ENCODE results near the gene PRKACG. TPM values are rescaled to one million over a fixed set of nuclear protein-coding genes. Genes with fewer than 3 reads are reported as not detected.

PRKACG gene
- total RNA-seq, 1 donor from 2014 or later: not detected

DNA sequence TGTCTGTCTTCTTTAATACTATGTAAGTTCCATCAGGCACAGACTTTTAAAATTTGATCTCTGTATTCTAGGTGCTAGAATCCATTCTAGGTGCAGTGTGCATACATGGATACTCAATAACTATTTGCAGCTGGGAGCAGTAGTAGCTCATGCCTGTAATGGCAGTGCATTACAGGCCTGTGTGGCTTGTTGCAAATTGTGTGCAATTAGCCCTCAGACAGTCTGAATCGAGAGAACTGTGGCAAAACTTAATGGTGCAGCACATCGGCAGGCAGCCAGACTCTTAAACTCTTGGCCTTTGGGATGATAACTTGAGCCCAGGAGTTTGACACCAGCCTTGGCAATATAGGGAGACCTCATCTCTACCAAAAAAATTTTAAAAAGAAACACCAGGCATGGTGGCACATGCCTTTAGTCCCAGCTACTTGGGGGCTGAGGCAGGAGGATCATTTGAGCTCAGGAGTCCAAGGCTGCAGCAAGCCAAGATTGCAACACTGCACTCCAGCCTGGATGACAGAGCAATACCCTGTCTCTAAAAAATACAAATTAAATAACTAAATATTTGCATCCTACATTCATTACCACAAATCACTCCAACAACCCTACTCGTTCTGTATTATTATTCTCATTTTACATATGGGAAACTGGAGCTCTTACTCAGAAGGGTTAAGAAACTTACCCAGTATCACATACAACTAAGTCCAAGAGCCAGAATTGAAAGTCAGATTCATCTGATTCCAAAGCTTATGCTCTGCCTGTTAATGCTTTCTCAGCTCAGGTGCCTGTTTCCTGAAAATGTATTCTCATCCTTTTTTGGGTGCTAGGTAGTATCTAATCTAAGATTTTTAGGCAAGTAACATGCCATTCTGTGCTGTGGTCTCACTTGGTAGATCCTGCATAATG lies 30.1 kb downstream of the PRKACG start:
- DNase-seq (ENCODE audit: low spot score): no peak

- no peak for DNase-seq (ENCODE audit: low spot score)
Measured at GRCh38 chr9:68983008-68983411, 30.9 kb downstream of the PRKACG start.

DNA sequence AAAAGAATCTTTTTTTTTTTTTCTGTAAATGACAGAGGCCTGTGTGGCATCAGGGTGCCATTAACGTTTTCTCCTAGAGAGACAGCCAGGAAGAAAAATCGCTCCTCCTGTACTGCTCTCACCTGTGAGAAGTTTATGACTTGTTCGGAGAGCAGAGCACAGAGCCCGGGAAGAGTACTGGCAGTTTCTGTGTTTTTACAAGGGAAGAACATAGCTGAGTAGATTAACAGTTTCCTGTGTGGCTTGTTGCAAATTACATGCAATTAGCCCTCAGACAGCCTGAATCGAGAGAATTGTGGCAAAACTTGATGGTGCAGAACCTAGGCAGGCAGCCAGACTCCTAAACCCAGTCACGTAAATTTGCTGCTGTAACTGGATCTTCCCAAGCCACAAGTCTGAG lies 32.1 kb downstream of the PRKACG start:
- DNase-seq (ENCODE audit: low spot score): no peak

DNA sequence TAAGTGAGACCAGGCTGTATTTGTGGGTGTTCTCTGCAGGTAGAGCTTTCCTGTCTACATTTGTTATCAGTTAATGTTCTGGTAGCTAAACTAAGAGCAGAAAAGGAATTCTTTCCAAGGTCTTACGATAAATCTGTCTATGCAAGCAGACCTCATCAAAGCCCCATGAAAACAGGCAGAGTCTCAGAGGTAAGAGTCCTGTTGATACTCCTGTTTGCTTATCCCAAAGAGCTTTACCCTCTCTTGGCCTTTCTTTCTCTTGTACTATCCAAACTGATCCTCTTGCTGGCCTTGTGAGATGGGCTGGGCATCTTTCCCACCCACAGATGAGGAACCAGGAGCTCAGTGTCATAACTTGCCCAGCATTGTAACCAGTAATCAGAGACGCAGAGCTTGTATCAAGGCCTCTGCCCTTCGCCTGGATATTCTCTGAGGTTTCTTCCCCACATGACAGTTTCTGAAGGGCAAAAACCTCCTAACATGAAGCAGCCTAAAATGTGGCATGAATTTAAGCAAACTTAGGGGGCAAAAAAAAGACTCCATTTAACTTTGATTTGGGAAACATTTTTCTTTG lies 33.5 kb downstream of the PRKACG start:
- DNase-seq (ENCODE audit: low spot score): no peak

GRCh38 chr9:68979538-68980314 lies 34.2 kb downstream of the PRKACG start:
- DNase-seq (ENCODE audit: low spot score): no peak

DNA sequence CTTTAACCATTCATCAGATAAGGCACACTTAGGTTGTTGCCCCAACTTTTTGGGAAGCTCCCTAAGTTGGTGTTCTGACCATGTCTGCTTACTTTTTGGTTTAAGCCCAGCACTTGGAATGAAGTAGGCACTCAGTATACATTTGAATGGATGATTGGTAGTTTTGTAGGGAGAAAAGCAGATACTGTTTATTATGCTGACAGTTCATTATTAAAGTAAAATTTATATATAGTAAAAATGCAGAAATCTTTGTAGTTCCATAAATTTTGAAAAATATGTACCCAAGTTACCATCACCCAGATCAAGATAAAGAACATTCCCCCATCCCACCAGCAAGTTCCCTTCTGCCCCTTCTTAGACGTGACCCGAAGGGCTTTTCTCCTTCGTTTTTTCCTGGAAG lies 35.4 kb downstream of the PRKACG start:
- no peak for DNase-seq (ENCODE audit: low spot score)

DNA sequence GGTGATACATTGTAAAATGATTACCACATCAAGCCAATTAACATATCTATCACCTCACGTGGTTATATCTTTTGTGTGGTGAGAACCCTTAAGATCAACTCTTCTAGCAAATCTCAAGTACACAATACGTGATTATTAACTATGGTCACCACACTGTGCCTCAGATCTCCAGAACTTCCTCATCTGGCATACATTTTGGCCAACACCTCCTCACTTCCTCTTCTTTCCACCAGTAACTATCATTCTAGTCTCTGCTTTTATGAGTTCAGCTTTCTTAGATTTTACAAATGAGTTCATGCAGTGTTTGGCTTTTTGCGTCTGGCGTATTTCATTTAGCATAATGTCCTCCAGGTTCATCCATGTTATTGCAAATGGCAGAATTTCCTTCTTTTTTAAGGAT lies 35.8 kb downstream of the PRKACG start:
- no peak for DNase-seq (ENCODE audit: low spot score)

DNA sequence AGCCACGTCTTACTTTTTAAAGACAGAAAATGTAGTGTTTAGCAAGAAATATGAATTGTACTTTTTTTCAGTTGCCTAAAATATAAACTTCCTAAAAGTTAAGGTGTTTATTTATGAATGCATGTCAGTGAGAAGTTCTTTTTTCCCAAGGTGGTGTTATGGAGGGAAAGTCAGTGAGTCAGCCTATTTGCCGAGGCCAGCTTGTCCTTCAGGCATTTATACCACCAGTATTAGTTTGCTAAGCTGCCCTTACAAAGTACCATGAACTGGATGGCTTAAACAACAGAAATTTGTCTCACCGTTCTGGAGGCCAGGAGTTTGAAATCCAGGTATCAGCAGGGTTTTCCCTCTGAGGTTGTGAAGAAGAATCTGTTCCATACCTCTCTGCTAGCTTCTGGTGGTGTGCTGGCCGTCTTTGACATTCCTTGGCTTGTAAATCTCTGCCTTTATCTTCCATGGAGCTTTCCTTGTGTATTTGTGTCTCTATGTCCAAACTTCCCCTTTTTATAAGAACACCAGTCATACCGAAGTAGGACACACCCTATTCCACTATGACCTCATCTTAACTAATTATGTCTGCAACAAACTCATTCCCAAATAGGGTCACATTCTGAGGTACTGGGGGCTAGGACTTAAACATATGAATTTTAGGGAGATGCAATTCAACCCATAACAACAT lies 38.4 kb downstream of the PRKACG start:
- no peak for DNase-seq (ENCODE audit: low spot score)

GRCh38 chr9:68974901-68975300 lies 39.0 kb downstream of the PRKACG start:
- DNase-seq (ENCODE audit: low spot score): no peak

DNA sequence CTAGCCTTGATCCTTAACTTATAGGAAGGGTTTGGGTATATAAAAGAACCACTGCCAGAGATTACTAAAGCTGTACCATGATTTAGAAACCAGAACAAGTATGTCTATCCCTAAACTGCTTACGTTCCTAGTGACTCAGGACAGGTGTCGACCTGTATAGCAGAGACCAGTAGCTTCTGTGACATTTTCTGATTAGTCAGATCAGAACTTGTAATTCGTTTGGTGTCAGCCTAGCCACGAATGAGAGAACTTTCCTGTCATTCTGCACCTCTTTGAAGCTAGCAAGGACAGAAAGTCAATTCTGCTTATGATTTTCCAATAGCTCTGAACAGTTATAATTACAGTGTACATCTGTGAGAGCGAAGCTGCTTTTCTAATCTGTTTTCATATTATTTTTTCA lies 39.5 kb downstream of the PRKACG start:
- DNase-seq (ENCODE audit: low spot score): no peak

DNA sequence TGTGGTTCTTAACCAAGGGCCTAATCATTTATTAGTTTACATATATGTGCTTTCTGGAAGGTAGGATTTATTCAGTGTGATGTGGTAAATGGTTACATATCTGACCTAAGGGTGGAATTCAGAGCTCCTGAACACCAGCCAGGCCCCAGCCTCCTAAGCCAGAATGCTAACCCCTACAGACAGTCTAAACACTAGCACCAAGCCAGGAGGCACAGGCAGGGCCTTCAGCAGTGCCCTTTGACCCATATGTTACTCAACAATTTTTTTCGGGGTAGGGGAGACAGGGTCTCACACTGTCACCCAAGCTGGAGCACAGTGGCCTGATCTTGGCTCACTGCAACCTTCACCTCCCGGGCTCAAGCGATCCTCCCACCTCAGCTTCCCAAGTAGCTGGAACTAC lies 40.3 kb downstream of the PRKACG start:
- DNase-seq (ENCODE audit: low spot score): no peak

DNA sequence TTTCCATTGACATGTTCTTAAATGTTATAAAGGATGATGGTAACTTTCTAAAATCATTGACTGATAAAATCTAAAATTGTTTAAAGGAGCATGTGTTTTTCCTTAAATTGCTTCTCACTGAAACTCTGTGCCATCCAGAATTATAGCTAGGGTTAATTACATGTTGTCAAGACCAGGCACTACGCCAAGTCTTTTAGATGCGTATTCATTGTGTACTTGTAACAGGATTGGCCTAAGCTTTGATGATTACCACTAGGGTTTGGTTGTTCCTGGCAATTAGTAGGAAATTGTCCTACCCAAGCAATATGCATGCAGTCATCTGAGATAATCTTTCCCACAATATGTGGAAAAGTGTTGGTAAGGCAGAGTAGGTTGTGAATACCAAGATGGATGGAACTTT lies 43.8 kb downstream of the PRKACG start:
- no peak for DNase-seq (ENCODE audit: low spot score)

GRCh38 chr9:68969538-68969937 lies 44.4 kb downstream of the PRKACG start:
- DNase-seq (ENCODE audit: low spot score): no peak

DNA sequence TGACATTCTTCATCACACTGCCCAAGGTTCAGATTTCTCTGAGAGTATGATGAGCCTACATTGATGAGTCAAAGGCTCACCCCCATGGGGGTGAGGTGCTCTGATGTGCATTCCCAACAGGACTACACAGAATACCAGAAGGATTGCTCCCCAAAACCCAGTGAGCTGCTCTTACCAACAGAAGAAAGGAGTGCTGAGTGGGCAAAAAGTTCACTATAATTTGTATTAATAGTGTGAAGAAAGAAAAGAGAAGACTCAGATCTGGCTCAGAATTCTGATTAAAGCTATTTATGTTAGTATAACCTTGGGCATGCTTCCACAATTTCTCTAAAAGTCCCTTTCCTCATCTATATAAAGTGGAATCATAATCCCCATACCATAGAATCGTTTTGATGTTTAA lies 46.1 kb downstream of the PRKACG start:
- no peak for DNase-seq (ENCODE audit: low spot score)

DNA sequence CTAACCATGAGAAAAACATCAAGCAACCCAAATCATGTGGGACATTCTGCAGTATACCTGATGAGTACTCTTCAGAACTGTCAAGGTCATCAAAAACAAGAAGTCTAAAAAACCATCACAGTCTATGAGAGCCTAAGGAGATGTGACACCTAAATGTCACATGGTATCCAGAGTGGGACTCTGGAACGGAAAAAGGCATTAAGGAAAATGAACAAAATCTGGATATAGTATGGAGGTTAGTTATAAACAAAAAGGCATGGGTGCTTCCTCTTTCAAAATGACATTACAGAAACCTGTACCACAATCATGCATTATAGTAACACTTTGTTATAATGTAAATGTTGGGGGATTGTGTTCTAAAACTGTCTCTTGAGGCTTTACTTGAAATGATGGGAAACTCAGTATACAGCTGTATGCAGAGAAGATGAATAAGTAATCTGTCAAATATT lies 47.4 kb downstream of the PRKACG start:
- DNase-seq (ENCODE audit: low spot score): no peak

DNA sequence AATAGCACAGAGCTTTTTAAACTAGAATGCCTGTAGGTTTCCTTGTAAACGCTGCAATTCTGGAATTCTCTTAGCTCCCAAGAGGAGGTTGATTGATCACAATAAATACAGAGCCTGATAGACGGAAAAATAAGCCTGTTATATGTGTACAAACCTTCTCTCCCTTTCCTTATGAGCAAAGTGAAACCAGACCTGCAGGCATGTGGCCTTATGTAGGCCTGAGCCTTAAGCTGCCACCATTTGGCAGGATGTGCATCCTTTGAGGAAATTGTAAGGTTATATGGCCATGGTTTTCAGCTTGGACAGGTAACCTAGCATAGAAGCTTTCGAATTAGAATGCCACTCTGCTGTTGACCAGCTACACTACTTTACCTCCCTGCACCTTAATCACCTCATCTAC lies 49.1 kb downstream of the PRKACG start:
- DNase-seq (ENCODE audit: low spot score): no peak

DNA sequence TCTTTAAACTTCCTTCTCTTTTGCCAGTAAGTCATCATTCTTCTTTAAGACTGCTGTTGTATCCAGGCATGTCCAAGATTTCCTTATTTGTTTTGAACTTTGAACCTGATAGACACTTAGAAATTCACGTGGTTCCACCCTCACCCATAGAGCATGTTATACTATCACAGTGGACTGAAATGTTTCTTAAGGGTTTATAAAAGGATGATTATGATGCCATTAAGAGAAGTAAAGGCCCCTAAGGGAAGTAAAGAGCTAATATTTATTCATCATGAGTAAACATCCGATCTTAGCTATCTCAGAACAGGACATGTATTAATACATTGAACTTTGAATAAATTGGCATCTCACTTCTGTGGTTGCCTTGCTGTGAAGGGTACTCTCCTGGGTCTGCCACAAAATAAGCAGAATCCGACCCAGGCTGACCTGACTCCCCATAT lies 49.8 kb downstream of the PRKACG start:
- no peak for DNase-seq (ENCODE audit: low spot score)

- DNase-seq (ENCODE audit: low spot score): no peak
Measured at GRCh38 chr9:68963416-68963815, 50.5 kb downstream of the PRKACG start.

All from mesenteric fat pad (tissue), 1 donor.